Measurements from ENCODE around the gene GAB2.
"Not testable (repeated sequence)": the region's sequence is repeated elsewhere in the genome, so short reads cannot be mapped to it uniquely, and the experiment has no call there.

GAB2 gene

GRCh38 chr11:78300108-78300839, 117.3 kb downstream of the GAB2 start:
- no peak for DNase-seq

- DNase-seq: no peak
Measured at GRCh38 chr11:78299000-78299710, 118.5 kb downstream of the GAB2 start.

DNA sequence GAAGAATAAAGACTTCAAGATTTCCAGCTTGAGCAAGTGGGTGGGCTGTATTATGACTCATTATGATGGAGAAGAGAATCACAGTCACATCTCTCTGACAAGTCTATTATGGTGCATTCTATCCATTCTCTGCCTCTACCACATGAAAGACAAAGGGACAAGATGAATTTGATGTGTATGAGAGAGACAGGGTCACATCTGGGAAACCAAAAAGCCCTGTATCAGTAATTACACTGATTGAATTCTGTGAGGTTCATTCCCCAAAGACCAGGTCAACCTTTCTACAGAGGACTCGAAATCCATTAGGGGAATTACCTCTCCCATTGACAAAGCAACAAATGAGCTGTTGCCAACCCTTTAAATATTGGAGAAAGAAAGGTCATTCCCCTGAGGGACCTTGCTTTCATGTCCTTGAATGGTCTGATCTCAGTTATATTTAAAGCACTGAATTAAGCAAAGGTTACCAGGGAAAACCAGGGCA, 119.3 kb downstream of the GAB2 start:
- no peak for DNase-seq

GRCh38 chr11:78295991-78296930, 121.4 kb downstream of the GAB2 start:
- no peak for DNase-seq

- DNase-seq: no peak
Measured at GRCh38 chr11:78295347-78295746, 122.3 kb downstream of the GAB2 start.

DNA sequence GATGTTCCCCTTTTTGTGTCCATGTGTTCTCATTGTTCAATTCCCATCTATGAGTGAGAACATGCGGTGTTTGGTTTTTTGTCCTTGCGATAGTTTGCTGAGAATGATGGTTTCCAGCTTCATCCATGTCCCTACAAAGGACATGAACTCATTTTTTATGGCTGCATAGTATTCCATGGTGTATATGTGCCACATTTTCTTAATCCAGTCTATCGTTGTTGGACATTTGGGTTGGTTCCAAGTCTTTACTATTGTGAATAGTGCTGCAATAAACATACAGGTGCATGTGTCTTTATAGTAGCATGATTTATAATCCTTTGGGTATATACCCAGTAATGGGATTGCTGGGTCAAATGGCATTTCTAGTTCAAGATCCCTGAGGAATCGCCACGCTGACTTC, 123.5 kb downstream of the GAB2 start:
- DNase-seq: not testable (repeated sequence)

DNA sequence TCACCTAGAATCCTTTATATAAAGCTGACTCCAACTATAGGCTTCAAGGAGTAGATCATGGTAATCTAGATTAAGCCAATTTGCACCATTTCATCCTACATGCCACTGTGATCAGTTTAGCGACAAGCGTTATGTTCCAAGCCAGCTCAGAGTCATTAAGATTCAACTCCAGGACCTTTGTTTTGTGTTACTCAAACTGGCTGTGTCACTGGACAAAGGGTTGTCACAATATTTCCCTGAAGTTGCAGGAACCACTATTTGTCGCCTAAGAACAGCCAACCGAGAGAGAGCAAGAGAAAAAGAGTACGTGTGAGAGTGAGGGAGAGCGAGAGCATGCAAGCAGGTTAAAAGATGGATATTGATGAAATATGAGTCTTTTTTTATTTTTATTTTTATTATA, 124.1 kb downstream of the GAB2 start:
- DNase-seq: no peak

- DNase-seq: peak; percentile 59
Measured at GRCh38 chr11:78292109-78292803, 125.4 kb downstream of the GAB2 start.

- peak; percentile 37 for DNase-seq
Measured at GRCh38 chr11:78291503-78292108, 126.0 kb downstream of the GAB2 start.

DNA sequence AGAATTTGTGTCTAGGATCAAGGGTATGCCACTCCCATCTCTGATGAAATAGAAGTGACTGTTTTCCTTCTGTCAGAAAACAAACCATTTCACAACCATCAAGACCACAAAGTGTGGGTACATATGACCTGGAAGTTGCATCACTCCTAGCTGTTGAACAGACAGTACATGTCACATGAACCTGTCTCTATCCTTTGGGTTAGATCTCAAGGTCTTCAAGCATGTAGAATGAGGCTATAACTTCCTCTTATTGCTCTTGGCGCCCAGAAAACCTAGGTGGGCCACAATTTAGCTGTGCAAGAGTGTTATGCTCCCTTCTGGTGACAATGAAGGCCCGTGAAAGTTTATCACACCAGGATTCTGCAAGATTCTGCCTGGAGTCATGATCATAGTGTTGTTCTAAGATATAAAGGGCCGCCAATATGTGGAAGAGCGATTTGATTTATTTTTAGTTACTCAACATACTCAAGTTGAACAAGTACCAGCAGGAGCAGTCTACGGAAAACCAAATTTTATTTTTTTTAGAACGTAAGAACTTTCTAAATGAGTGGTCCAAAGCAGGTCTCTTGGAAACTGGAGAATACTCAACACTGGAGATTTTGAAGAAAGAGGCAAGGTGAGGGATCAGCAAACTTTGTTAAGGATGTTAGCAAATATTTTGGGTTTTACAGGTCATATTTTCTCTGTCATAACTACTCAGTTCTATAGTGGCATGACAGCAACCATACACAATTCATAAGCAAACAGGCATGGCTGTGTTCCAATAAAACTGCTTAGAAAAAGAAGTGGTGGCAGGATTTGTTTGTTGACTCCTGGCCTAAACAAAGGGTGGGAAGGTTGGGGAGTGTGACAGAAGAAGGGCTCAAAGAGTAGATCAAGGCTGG, 127.1 kb downstream of the GAB2 start:
- peak; percentile 16 for DNase-seq

GRCh38 chr11:78289552-78290292, 127.9 kb downstream of the GAB2 start:
- DNase-seq: no peak

GRCh38 chr11:78284260-78284659, 133.4 kb downstream of the GAB2 start:
- no peak for DNase-seq

- DNase-seq: no peak
Measured at GRCh38 chr11:78282821-78283220, 134.8 kb downstream of the GAB2 start.

DNA sequence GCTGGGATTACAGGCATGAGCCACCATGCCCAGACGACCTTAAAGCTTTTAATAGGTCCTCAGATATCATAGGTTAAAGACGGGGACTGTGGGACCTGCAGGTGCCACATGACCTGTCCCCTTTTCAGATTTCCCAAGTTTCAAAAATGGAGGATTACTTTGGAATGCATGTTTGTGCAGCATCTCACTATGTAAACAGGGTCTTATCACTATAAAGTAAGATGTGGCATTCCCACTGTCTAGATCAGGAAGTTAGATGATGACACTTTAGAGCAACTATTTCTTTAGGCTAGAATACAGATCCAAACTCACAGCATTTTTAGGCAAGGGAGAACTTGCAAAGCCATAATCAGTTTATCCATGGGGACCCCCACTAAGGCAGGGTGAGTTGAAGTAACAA, 136.1 kb downstream of the GAB2 start:
- DNase-seq: no peak

DNA sequence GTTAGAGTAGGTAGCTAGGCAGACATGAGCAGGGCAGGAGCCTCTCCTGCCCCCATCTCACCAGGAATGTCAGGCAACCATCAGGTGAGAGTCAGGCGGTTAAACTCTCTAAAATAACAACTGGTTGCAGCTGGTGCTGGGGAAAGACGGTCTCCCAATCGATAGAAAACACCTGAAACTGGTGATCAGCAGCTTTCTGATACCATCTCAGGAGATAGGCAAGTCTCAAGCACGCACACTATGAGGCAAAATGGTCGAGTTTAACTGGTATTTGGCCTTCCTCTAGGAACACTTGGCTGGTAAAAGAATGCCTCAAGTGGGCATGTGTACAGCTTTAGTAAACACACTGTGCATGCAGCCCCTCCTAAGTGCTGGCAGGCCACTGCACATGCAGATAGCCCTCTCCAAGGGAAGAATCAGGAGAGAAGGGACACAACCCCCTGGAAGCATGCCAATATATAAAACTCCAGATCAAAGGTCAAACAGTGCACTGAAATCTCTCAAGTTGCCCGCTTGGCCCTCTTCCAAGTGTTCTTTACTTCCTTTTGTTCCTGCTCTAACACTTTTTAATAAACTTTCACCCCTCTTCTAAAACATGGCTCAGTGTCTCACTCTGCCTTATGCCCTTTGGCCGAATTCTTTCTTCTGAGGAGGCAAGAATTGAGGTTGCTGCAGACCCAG, 140.2 kb downstream of the GAB2 start:
- DNase-seq: no peak

- no peak for DNase-seq
Measured at GRCh38 chr11:78276311-78276710, 141.3 kb downstream of the GAB2 start.

- no peak for DNase-seq
Measured at GRCh38 chr11:78274739-78275138, 142.9 kb downstream of the GAB2 start.

DNA sequence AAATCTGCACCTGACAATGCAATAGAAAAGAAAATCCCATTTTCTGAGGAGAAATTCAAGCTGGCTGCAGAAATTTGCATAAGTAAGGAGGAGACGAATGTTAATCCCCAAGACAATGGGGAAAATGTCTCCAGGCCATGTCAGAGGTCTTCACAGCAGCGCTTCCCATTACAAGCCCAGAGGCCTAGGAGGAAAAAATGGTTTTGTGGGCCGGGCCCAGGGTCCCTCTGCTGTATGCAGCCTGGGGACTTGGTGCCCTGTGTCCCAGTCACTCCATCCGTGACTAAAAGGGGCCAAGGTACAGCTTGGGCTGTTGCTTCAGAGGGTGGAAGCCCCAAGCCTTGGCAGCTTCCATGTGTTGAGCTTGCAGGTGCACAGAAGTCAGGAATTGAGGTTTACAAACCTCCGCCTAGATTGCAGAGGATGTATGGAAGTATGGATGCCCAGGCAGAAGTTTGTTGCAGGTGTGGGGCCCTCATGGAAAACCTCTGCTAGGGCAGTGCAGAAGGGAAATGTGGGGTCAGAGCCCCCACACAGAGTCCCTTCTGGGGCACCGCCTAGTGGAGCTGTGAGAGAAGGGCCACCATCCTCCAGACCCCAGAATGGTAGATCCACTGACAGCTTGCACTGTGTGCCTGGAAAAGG, 144.9 kb downstream of the GAB2 start:
- DNase-seq: not testable (repeated sequence)

GRCh38 chr11:78271801-78272200, 145.8 kb downstream of the GAB2 start:
- DNase-seq: not testable (repeated sequence)
